HepG2 (cell line): Measurements from ENCODE around the gene LRRC73. TPM values are rescaled to one million over a fixed set of nuclear protein-coding genes. Genes with fewer than 3 reads are reported as not detected.

Source experiments
- CCDC6 ChIP-seq: sonication (generic); formaldehyde crosslinking; IDR thresholded peaks from 2 replicates; pipeline ENCODE4 v1.8.1; 2022; ENCODE audit warnings: mild to moderate bottlenecking, missing genetic modification reagents, moderate library complexity
- CENPT ChIP-seq: sonication (generic); formaldehyde crosslinking; IDR thresholded peaks from 2 replicates; pipeline ENCODE4 v1.8.0; 2022; ENCODE audit warnings: low read depth, mild to moderate bottlenecking, moderate library complexity, missing genetic modification reagents
- DZIP1 ChIP-seq: sonication (generic); formaldehyde crosslinking; IDR thresholded peaks from 2 replicates; pipeline ENCODE4 v1.5.0; 2020; ENCODE audit warnings: mild to moderate bottlenecking, missing genetic modification reagents
- ETV5 ChIP-seq: IDR thresholded peaks from 2 replicates; pipeline ENCODE4 v1.6.1; 2018; ENCODE audit warnings: missing biosample characterization, missing genetic modification reagents, inconsistent platforms, borderline replicate concordance
- HMGXB3 ChIP-seq: sonication (generic); formaldehyde crosslinking; IDR thresholded peaks from 2 replicates; pipeline ENCODE4 v1.4.0; 2020; ENCODE audit warnings: missing genetic modification reagents, borderline replicate concordance
- STAT5B ChIP-seq: sonication (generic); formaldehyde crosslinking; IDR thresholded peaks from 2 replicates; pipeline ENCODE4 v1.4.0; 2020; ENCODE audit warnings: missing genetic modification reagents
- TCF12 ChIP-seq, 2 experiments: fragments of 450-650 bp in 1 of 2; sonication (generic) in 1 of 2; formaldehyde crosslinking in 1 of 2; IDR thresholded peaks; 2 replicates each; pipeline versions ENCODE4 v1.6.1 to v1.8.0; 2017 to 2022; ENCODE audit warnings: antibody characterized with exemption in 1 of 2, mild to moderate bottlenecking in 1 of 2, missing genetic modification reagents in 1 of 2, moderate library complexity in 1 of 2
- ZBTB3 ChIP-seq: sonication (generic); formaldehyde crosslinking; IDR thresholded peaks from 2 replicates; pipeline ENCODE4 v1.4.0; 2020; ENCODE audit warnings: low read depth, mild to moderate bottlenecking, moderate library complexity, missing genetic modification reagents, borderline replicate concordance
- ZEB1 ChIP-seq: IDR thresholded peaks from 2 replicates; pipeline ENCODE4 v1.6.1; 2012; ENCODE audit warnings: mild to moderate bottlenecking, low read depth, inconsistent platforms; ENCODE audit not compliant: insufficient replicate concordance
- ZNF101 ChIP-seq: sonication (generic); formaldehyde crosslinking; IDR thresholded peaks from 2 replicates; pipeline ENCODE4 v1.4.0; 2020; ENCODE audit warnings: mild to moderate bottlenecking, low read depth, missing genetic modification reagents, borderline replicate concordance
- ZNF501 ChIP-seq: sonication (generic); formaldehyde crosslinking; IDR thresholded peaks from 2 replicates; pipeline ENCODE4 v1.5.1; 2020; ENCODE audit warnings: mild to moderate bottlenecking, moderate library complexity, missing genetic modification reagents
- ZNF891 ChIP-seq: sonication (generic); formaldehyde crosslinking; IDR thresholded peaks from 2 replicates; pipeline ENCODE4 v1.5.0; 2020; ENCODE audit warnings: mild to moderate bottlenecking, missing genetic modification reagents
- polyA plus RNA-seq, 8 experiments: library from polyadenylated mRNA; depleted of rRNA in 3 of 8; stranded (reverse) in 7 of 8; unstranded in 1 of 8; fragments of >200 nt; fragmentation: Illumina TruSeq in 4 of 8; extraction: Trizol in 4 of 8; gene quantifications; 2 replicates each; pipeline versions ENCODE4 v1.2.1 to v1.2.3, GENCODE V29; 2011 to 2016; ENCODE audit warnings: low read depth in 4 of 8, missing spikeins in 1 of 8, mixed read lengths in 1 of 8; ENCODE audit not compliant: insufficient read depth in 1 of 8
- total RNA-seq, 5 experiments: library from RNA; depleted of rRNA; stranded (reverse); fragments of >200 nt; fragmentation: Illumina TruSeq; extraction: Trizol; gene quantifications; 2 replicates each; pipeline ENCODE4 v1.2.3, GENCODE V29; 2016; ENCODE audit warnings: low read depth in 1 of 5
- TF ChIP-seq, protein P1 (sequence below): IDR thresholded peaks from 2 replicates; pipeline ENCODE4 v1.6.1; 2016; ENCODE audit warnings: mild to moderate bottlenecking, missing biosample characterization, missing genetic modification reagents
- TF ChIP-seq, protein P2 (sequence below): sonication (generic); formaldehyde crosslinking; IDR thresholded peaks from 2 replicates; pipeline ENCODE4 v1.5.1; 2020; ENCODE audit warnings: mild to moderate bottlenecking, missing genetic modification reagents, borderline replicate concordance

Gene LRRC73
- total and polyA plus RNA-seq, 2 of the 13 experiments (the other 11 are each of a cell fraction or from before 2014, with no cell fraction given), result 0.11 to 0.12 TPM

DNA sequence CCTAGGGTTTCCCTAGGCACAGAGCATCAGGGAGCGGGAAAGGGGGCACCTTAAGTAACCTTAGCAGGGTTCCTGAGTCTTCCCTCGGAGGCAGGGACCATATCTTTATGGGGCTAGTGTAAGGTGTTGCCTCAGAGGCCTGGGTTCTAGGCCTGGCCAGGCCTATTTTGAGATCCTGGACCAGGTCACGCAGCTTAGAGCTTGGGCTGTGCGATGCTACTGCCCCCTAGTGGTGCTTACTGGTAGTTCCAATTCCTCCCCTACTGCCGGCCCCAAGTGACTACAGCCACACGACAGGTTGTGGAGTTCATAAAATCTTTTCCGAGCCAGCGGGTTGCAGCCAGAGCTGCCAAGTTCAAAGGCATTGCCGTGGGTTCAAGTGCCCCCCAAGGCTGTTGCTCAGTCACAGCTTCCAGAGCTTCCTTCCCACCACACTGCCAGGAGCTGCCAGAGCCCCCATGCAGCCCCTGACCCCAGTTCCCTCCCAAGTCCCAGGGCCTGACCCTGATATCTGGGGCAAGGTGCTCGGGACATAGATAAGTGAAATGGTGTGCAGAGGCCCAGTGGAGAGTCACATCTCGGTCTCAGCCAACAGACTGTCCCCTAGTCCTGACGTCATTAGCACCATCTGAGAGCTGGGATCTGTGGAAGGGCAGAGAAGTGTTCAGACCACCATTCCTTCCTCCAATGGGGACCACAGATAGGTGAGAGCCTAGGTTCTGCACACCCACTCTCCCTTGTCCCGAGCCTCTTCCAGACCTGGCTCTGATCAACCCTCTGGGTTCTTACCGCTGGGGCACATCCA, 3.3 kb downstream of the LRRC73 start (continued):
- peak; percentile 45; the same call in 1 of the 2 replicates for TF ChIP-seq ETV5 (CRISPR knock-in tag)
- no peak for TF ChIP-seq CENPT (CRISPR knock-in tag)
- TF ChIP-seq ZNF891 (CRISPR knock-in tag), result no peak
- peak; percentile 47; the same call in 1 of the 2 replicates for TF ChIP-seq ZNF501 (CRISPR knock-in tag)
- TF ChIP-seq, protein P1, sequence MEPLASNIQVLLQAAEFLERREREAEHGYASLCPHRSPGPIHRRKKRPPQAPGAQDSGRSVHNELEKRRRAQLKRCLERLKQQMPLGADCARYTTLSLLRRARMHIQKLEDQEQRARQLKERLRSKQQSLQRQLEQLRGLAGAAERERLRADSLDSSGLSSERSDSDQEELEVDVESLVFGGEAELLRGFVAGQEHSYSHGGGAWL, result no peak
- no peak for TF ChIP-seq STAT5B (CRISPR knock-in tag)
- no peak for TF ChIP-seq ZBTB3 (CRISPR knock-in tag)
- TF ChIP-seq HMGXB3, result 0 out of 2 replicates have a peak, but pooled peaks have one; percentile 20
- TF ChIP-seq, protein P2, sequence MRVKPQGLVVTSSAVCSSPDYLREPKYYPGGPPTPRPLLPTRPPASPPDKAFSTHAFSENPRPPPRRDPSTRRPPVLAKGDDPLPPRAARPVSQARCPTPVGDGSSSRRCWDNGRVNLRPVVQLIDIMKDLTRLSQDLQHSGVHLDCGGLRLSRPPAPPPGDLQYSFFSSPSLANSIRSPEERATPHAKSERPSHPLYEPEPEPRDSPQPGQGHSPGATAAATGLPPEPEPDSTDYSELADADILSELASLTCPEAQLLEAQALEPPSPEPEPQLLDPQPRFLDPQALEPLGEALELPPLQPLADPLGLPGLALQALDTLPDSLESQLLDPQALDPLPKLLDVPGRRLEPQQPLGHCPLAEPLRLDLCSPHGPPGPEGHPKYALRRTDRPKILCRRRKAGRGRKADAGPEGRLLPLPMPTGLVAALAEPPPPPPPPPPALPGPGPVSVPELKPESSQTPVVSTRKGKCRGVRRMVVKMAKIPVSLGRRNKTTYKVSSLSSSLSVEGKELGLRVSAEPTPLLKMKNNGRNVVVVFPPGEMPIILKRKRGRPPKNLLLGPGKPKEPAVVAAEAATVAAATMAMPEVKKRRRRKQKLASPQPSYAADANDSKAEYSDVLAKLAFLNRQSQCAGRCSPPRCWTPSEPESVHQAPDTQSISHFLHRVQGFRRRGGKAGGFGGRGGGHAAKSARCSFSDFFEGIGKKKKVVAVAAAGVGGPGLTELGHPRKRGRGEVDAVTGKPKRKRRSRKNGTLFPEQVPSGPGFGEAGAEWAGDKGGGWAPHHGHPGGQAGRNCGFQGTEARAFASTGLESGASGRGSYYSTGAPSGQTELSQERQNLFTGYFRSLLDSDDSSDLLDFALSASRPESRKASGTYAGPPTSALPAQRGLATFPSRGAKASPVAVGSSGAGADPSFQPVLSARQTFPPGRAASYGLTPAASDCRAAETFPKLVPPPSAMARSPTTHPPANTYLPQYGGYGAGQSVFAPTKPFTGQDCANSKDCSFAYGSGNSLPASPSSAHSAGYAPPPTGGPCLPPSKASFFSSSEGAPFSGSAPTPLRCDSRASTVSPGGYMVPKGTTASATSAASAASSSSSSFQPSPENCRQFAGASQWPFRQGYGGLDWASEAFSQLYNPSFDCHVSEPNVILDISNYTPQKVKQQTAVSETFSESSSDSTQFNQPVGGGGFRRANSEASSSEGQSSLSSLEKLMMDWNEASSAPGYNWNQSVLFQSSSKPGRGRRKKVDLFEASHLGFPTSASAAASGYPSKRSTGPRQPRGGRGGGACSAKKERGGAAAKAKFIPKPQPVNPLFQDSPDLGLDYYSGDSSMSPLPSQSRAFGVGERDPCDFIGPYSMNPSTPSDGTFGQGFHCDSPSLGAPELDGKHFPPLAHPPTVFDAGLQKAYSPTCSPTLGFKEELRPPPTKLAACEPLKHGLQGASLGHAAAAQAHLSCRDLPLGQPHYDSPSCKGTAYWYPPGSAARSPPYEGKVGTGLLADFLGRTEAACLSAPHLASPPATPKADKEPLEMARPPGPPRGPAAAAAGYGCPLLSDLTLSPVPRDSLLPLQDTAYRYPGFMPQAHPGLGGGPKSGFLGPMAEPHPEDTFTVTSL, result 0 out of 2 replicates have a peak, but pooled peaks have one; percentile 15
- TF ChIP-seq ZNF101 (CRISPR knock-in tag), result no peak
- TF ChIP-seq CCDC6 (CRISPR knock-in tag), result no peak
- TF ChIP-seq ZEB1, result peak; percentile 62
- peak; percentile 39; the same call in 1 of the 2 replicates for TF ChIP-seq DZIP1
- TF ChIP-seq TCF12 (IDR thresholded peaks at IDR 0.05), result no peak
- no peak for TF ChIP-seq TCF12 (CRISPR knock-in tag; IDR thresholded peaks at IDR 0.05)
